ENCODE measurements around the gene CAB39.

The CAB39 gene

DNA sequence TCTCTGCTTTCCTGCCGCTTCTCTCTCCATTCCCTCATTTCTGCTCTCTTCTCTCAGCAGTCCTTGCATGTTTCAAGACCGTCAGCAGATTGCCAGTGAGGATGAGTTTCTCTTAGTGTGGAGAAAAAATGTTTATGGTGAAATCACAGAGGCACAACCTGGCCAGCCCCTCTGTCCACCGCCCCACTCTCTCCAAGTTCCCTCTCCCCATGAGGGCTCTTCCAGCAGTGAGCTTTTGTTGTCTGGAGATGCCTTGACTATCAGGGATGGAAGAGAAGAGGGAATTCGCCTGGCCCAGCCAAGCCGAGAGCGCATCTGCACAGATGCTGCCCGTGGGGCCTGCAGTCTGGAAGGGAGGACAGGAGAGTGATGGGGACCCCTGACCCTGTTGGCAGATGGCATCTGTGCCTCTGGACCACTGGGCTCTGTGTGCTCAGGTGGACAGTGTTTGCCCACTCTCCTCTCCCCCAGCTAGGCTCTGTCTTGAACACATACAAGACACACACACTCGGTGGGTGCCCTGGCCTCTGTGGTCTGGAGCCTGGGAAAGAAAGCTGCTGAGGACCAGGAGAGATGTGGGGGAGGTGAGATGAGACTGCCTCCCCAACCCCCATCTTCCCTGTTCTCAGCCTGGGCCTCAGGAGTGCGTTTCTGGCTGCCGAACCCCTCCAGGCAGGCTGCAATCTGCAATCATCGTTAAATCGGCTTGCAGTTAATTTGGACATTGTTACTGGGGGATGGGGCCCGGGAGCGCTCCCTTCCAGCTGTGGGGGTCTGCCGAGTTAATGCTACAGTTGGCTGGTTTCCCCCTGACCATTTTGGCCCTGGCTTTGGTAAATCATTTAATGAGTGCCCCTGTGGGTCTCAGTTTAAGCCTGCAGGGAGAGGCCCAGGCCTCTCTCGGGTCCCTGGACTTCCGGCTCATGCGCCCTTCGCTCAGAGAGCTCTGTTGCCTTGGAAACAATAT, 156.6 kb downstream of the CAB39 start:
- DNase-seq (ENCODE audit: low read depth, low spot score), result no peak
- H3K27ac ChIP-seq, result no peak overlapping the region

DNA sequence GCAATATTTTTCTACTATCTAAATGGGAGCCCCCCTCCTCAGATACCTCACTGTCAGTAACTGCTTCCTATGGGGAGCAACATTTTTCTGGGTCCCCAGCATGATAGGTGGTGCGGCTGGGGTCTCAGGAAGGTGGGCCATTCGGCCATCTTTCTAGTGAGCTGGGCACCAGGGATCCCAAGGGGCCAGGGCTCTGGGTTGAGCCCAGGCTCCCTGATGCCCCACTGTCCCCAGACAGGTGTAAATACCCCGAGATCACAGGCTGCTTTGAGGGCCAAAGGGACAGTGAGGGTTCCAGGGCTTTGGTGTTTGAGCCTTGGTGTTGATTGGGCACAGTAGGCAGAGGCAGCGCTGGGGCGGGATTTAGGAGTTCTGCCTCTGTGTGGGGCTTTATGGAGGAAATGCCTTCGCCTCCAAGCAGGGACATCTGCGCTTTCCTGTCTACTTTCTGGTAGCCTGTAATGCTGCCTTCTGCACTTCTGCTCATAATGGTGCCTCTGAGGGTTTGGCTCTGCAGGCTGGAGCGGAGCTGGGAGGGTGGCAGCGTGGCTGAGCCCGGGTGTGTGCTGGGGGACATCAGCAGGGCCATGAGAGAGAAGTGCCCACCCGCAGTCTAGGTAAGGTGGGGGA, 157.4 kb downstream of the CAB39 start:
- no peak for DNase-seq (ENCODE audit: low read depth, low spot score)
- H3K27ac ChIP-seq, result no peak overlapping the region
